GM11168 (cell line): ENCODE data around the gene CISD1.

Source experiments
- in situ Hi-C: fragments of 300-500 bp; cut with MboI; formaldehyde crosslinking; loops from one replicate; pipeline ENCODE4 v1.12.0; 2022; ENCODE audit warnings: low sequenced_read_pairs; ENCODE audit not compliant: unreplicated experiment

The CISD1 gene

DNA sequence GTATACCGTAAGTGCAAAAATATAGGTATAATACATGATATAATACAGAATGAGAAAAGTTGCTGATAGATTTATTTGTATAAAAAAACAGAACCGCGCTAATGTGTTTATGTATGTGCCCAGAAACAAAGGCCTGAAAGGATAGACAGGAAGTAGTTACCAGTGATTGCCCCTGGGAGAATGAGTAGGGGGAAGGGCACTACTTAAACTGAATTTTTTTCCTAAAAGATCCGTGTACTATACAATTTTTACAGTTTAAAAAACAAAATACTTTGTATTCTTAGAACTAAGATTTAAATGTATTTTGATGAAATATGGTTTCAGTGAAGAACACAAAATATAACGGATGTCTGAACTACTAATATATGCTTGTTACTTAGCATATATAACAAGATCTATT is 4.2 kb upstream of the CISD1 start:
- in situ Hi-C loops = no loop called here

DNA sequence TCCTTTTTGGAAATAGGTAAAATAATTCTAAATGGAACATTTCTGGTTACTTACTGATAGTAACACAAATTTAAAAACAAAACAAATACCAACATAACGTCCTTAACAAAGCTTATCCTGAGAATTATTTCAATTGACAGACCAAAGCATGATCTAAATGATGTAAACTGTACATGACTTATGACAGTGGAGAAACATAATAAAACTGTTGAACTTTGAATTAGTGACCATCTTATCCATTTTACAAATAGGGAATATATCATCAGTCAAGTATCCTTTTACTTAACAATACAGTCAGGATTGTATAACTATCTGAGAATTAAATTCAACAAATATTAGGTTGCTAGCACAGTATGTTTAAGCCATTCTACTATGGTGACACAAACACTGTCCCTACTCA is 3.7 kb upstream of the CISD1 start:
- in situ Hi-C loops = no loop called here

DNA sequence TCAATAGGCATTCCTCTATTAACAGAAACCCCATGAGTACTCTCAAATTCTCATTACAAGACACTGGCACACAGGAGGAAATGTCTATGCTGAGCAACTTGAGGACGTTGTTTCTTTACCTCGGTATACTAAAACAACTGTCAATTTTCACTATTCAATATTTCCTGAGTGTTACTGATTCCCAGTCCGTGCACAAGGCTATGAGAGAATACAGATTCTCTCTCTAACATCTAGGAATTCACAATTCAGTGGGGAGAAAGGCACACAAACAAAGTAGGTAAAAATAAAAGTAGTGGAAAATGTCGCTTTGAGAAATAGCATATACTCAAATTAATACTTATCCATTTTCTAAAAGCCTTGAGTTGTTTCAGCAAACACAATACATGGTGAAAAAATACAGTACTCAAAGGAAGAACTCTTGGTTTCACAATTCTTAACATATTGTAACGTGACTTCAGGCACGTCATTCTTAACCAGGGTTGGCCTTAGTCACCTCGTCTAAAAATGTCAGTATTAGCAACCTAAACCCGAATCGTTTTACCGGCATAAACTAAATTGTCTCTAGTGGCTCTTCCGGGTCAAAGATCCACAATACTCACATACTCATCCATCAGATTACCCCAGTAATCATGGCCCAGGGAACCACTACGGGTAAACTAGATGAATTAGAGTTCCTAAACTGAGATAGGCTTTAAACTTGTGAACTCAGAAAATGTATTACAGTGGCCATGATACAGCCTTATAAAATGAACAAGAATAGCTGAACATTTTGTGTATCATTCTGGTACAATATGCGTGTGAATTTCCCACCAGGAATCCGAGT is 2.7 kb upstream of the CISD1 start:
- in situ Hi-C loops = no loop called here

DNA sequence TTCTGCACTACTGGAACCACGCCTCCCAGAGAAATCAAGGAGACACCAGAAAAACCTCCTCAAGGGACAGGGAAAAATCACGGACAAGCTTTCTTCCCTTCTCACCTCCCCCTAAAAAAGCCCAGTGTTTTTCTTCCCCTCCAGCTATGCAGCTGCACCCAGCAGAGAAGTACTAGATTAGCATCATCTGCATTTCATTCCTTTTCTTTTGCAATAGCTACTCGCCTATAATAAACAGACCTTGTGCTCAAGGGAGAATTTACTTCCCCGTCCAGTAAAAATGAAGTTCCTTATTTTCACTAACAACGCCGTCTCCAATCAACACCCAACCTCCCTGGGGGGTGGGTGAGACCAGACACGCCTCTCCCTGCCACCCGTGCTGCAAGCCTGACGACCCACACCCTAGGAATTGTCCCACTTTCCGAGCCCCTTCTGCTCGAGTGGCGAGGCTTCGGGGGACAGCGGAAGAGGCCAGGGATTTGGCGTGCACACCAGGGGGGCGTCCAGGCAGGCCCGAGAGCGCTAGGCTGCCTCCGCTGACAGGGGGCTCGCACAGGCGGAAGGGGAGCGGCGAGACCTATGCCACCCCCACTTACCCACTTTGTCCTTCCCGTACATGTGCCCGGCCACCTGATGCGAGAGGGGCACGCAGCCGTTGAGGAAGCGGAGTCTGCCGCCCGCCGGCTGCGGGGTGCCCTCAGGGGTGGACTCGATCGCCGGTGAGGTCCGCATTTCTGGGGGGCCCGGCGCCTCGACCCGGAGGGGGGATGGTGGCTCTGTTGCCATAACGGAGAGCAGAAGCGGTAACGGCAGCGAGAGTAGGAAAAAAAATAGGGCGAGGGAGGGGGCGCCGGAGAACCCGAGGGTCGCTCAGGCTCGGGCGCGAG is 1.9 kb upstream of the CISD1 start:
- in situ Hi-C loops = no loop called here

DNA sequence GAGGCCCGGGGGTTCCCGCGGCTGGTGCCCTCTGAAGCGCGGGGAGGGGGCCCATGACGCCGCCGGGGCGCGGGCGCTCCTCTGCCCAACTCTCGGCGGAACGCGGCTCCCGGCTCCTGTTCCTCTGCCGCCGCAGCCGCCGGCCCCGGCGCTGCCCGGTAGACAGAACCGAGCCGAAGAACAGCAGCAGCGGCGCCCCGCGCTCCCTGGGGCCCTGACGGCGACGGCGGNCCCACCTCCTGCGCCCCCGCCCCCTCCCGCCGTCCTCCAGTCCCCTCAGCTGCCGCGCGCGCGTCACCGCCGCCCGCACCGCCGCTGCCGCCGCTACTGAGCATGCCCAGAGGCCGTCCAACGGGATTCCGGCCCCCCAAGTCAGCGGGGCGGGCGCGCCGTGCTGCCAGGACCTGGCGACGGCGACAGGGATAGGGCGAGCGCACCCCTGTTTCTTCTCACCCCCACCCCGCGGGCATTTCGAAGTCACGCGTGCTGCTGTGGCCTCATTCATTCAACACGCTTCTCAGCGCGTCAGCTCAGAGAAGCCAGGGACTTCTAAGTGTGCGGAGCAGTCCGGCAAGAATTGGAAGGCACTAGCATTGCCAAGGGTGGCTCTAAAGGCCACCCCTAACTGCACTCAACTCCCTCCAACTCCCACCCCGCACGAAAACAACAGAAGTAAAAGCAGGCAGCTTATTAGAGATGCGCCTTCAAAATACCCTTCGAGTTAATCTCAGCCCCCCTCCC is 1.1 kb upstream of the CISD1 start, which contains the start of gene IPMK:
Gene IPMK, minus strand, starts transcription at position 182 of the 741 bp plus-strand sequence. CDS start 283 bp downstream, outside the sequence.
- in situ Hi-C loops = no loop called here

DNA sequence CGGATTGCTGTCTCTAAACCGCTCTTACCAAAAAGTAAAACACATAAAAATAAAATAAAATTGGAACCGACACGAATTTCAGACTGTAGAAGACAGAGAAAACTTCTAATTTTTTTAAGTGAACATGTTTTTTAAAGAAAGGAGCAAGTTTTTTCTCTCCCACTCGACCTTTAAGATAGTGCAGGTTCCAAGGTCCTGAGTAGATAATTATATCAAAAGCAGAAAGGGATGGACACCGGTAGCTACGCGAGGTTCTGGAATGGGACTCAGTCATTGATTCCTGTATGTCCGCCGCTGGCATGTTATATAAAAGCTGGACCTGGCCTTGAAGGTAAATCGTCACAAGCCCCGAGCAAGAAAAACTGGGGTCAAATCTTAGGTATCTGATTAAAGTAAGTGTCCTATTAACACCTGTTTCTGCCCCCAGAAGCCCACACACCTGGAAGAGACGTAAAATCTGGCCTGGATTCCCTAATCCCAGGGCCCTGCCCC is 462 bp upstream of the CISD1 start:
- in situ Hi-C loops = no loop called here

DNA sequence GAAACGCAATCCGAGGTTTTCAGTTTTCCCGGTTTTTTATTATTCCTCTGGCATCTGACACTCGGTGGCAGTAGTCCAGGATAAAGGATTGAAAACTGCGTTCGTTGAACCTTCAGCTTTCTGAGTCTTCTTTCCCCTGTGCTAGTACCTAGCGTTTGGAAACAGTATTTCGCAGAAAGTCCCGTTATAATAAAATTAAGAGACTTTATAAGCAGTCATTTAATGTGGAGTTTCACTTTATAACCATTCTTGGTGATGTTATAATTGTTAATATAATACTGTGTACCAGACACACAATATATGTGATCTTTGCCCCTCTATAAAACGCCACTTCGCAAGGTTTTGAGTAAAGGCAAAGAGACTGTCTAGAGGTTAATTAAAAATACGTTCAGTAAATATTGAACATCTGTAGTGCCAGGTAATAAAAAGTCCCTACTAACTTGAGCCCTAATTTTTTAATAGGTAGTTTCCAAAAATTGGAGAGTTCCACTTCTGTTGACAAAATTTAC is 874 bp downstream of the CISD1 start:
- in situ Hi-C loops = no loop called here

DNA sequence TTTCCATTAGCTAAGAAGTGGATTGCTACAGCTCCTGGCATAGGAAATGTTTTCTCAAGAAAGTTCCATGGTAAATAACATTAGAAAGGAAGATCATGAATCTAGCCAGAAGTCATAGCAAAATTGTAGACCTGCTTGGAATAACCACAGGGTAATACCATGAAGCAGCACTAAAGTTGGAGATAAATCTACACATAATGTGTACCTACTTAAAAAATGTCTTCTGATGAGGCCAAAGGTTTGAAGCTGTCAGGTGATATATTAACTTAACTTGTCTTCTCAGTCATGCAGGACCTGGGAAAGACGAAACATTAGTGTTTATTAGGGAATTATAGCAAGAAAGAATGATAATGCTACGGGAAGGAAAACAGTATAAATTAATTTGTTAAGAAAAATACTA is 6.3 kb downstream of the CISD1 start:
- in situ Hi-C loops = no loop called here

DNA sequence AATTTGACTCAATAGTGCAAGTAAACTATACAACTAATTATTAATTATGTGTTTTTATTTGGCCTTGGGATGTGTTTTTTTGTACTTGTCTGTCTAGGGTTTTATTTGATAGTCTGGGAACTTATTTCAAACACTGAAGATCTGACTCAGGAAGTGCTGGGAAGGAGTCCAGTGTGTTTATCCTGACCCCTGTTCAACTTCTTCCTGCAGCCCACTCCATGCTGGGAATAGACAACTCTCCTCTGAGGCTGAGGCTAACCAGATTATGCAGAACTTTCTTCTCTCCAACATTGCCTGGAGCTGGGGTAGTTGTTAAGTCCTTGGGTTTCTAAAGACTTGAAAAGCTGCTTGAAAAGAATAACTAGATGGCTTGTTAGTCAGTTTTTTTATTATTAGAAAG is 6.9 kb downstream of the CISD1 start:
- in situ Hi-C loops = no loop called here

DNA sequence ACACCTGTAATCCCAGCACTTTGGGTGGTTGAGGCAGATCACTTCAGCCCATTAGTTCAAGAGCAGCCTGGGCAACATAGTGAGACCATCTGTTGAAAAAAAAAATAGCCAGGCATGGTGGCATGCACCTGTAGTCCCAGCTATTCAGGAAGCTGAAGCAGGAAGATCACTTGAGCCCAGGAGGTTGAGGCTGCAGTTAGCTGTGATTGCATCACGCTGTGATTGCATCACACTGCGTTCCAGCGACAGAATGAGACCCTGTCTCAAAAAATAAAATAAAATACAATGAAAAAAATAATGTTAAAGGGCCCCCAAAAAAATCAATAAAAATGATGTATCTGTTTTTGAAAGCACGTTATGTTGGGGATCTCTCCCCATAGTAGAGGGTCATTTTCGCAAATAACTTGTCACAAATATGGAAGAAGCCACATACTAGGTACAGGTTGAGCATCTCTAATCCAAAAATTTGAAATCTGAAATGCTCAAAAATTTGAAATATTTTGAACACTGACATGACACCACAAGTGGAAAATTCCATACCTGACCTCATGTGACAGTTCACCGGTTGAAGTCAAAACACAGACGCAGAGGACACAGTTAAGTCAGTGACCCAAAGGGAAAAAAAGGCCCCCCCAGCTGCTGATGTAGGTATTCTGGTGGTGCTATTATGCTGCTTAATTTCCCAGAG is 9.5 kb downstream of the CISD1 start:
- in situ Hi-C loops = no loop called here

DNA sequence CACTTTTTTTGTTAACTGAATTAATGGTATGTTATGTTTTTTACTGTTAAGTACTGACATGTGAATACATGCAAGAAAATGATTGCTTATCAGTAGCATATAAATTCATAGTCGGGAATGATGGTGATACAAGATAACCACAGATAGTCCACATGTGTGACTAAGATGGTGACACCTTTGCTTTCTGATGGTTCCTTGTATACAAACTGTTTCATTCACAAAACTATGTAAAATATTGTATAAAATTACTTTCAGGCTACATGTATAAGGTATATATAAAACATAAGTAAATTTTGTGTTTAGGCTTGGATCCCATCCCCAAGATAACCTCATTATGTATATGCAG is 10.0 kb downstream of the CISD1 start:
- in situ Hi-C loops = no loop called here

DNA sequence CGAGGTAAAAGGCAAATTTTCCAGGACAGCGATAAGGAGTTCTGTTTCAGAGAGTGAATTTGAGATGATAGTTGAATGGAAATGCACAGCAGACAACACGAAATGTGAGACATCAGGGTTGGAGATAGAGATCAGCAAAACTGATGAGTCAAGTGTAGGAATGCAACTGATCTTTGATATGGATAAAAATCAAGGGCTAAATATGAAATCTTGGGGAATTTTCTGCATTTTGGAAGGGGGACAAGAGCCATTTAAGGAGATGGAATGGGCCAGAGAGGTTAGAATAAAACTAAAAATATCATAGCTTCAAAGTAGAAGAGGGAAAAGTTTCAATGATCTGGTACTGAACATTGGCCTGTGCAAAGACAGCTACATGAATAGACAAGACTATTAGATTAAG is 11.5 kb downstream of the CISD1 start:
- in situ Hi-C loops = loop anchor here (5.0 kb wide), 1 partner anchor 93 kb away; no protein-coding TSS in a partner anchor

DNA sequence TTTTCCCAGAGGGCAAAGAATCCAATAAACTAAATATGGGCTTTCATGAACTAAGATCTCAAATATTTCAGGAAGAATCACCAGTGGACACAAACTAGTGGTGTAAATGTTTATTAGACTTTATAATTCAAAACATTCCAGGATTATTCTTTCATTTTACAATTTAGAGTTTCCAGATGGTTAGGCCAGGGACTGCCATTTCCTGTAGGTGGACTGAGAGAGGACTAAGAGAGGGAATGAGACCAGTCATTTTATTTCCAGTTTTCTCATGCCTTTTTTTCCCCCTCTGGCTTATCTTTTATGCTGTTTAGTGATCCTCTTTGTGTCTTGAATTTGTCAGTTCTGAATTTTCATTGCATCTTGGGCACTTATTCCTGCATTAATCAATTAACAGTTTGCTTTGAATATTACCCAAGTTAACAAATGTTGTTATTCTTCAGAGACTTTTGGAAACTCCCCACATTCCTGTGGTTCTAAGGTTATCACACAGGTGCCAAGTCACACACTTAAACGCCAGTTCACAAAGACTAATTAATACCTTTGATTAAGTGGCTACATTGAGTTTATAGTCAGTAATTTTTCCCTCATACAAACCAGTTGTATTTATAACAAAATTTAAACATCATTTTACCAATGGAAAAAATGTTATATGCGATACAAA is 12.3 kb downstream of the CISD1 start:
- in situ Hi-C loops = loop anchor here (5.0 kb wide), 1 partner anchor 94 kb away; no protein-coding TSS in a partner anchor

DNA sequence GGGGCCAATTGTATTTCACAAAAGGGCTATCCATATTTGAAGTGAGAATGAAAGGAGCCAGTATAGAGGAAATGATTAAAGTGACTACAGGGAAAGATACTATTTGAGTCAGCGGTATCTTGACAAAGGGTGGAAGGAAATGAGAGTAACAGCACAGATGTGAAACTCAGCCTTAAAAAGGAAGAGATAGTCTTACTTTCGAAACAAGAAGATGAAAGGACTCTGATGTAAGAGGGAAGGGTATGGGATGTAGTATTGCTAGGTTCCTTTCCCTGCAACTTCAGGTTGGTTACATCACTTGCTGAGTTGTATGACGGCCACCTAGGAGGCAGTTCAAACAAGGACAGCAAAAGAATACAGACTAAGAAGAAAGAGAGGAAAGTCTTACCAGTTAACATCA is 13.7 kb downstream of the CISD1 start:
- in situ Hi-C loops = loop anchor here (5.0 kb wide), 1 partner anchor 95 kb away; no protein-coding TSS in a partner anchor

DNA sequence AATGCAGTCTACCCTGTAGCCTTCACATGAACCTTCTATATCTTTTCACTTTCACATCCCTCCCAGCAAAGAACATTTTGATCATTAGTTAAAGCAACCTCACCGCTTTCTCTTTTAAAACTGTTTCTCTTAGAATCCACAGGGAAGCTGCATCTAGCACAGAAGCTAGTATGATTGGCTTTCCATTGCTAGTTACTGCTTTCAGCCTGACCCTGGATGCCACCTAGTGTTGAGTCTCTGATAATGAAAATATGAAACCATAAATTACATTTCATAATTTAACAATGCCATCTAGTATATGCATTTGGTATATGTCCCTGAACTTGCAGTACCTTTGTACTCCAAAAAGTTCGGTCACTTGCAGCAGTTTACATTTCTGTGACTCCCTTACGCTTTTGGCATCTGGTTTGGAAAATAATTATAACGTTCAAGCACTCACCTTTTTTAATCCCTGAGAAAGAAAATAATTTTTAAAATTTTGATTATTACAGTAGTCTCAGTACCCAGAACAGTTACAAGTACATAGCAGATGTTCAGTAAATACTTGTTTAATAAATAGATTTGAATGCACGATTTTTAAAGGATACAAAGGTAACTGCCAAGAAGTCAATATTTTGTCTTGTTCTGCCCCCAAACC is 22.7 kb downstream of the CISD1 start:
- in situ Hi-C loops = no loop called here

DNA sequence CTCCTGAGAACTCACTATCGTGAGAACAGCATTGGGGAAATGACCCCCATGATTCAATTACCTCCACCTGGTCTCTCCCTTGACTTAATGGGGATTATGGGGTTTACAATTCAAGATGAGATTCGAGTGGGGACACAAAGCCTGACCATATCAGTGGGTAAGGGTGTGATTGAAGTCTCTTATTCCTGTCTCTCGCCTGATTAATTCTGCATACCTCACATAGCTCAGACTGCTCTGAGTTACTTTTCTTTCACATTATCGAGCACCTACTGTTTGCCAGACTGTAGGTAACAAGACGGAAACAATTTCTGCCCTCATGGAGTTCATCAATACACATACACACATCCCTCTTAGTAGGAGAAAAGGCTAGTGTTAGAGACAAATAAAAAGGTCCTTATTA is 25.0 kb downstream of the CISD1 start:
- in situ Hi-C loops = no loop called here

DNA sequence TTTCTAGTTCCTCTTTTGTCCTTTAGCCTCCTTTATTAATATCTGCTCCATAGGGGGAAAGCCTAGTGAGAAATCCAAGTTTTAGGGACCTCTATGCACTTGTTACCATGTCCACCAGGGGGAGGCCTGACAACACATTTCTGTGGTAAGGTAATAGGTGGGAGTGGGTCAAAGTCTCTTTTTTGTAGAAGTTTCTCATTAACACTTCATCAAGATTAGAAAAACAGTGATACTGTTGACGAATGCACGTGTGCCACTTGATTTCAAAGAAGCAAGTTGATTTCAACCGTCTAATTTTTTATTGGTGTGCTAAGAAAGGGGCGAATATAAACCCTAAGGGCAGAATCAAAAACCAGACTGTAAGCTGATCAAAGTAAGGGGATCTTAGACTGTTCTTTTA is 30.6 kb downstream of the CISD1 start:
- in situ Hi-C loops = no loop called here

DNA sequence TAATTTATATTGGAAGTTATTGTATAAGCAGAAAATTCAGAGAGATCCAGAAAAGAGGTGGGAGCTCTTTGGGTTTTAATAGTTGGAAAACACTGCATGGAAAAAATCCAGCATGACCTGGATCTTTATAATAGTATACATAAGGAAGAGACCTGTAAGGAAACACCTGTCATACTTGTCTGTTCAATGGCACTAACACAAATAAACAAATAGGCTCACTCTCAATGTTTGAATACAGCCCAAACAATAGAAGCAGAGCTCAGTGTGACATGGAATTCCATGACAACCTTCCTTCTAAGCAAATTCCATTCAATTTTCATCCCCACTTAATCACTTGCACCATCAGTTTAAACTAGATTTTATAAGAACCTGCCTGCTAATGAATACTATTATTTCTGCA is 31.7 kb downstream of the CISD1 start:
- in situ Hi-C loops = loop anchor here (10.0 kb wide), 1 partner anchor 84 kb away; the partner anchor contains the start of gene TFAM
